HG02798 (cell line): ENCODE data around the gene MAGEA6.
"Not testable (repeated sequence)": the region's sequence is repeated elsewhere in the genome, so short reads cannot be mapped to it uniquely, and the experiment has no call there.

Experiments used
- ATAC-seq: cut with Tn5 transposase; IDR thresholded peaks from one replicate; pipeline ENCODE4 v1.9.1; 2021; ENCODE audit warnings: mild to moderate bottlenecking; ENCODE audit not compliant: unreplicated experiment, poor library complexity

MAGEA6 gene

DNA sequence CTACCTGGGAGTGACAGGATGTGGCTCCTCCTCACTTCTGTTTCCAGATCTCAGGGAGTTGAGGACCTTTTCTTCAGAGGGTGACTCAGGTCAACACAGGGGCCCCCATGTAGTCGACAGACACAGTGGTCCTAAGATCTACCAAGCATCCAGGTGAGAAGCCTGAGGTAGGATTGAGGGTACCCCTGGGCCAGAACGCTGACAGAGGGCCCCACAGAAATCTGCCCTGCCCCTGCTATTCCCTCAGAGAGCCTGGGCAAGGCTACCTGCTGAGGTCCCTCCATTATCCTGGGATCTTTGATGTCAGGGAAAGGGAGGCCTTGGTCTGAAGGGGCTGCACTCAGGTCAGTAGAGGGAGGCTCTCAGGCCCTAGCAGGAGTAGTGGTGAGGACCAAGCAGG is 34.4 kb downstream of the MAGEA6 start:
- no peak for ATAC-seq

DNA sequence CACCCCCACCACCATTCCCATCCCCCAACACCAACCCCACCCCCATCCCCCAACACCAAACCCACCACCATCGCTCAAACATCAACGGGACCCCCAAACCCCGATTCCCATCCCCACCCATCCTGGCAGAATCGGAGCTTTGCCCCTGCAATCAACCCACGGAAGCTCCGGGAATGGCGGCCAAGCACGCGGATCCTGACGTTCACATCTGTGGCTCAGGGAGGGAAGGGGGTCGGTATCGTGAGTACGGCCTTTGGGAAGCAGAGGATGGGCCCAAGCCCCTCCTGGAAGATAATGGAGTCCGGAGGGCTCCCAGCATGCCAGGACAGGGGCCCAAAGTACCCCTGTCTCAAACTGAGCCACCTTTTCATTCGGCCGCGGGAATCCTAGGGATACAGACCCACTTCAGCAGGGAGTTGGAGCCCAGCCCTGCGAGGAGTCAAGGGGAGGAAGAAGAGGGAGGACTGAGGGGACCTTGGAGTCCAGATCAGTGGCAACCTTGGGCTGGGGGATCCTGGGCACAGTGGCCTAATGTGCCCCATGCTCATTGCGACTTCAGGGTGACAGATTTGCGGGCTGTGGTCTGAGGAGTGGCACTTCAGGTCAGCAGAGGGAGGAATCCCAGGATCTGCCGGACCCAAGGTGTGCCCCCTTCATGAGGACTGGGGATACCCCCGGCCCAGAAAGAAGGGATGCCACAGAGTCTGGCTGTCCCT is 35.2 kb downstream of the MAGEA6 start:
- not testable (repeated sequence) for ATAC-seq

DNA sequence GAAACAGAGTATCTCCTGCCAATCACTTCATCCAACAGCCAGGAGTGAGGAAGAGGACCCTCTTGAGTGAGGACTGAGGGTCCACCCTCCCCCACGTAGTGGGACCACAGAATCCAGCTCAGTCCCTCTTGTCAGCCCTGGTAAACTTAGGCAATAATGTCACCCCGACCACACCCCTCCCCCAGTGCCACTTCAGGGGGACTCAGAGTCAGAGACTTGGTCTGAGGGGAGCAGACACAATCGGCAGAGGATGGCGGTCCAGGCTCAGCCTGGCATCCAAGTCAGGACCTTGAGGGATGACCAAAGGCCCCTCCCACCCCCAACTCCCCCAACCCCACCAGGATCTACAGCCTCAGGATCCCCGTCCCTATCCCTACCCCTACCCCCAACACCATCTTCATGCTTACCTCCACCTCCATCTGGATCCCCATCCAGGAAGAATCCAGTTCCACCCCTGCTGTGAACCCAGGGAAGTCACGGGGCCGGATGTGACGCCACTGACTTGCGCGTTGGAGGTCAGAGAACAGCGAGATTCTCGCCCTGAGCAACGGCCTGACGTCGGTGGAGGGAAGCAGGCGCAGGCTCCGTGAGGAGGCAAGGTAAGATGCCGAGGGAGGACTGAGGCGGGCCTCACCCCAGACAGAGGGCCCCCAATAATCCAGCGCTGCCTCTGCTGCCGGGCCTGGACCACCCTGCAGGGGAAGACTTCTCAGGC is 36.1 kb downstream of the MAGEA6 start, which contains the start of the genes CSAG1 and MAGEA12:
Gene CSAG1, minus strand, starts transcription at position 461 of the 715 bp plus-strand sequence. CDS start 1,261 bp downstream, outside the sequence.
Gene MAGEA12, plus strand, starts transcription at position 497 of the 715 bp plus-strand sequence. CDS start 2,405 bp downstream, outside the sequence.
- no peak for ATAC-seq

DNA sequence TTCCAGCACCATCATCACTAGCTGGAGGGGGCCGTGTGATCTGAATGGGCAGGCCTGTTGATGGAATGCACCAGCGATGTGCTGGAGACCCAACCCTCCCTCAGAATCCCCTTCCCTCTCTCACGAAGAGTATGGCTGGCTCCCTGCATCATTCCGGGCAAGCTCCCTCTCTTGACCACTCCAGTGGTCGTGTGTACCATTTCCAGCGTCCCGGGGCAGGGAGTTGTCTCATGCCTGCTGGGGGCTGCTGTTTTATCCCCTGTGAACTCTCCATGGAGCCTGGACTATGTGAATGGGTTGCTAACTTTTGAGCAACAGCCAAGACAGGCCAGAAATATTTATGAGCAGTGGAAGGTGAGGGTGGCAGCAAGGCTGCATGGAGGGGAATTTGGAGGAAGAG is 44.1 kb downstream of the MAGEA6 start:
- ATAC-seq, result no peak
